Epidermal melanocyte (primary cell): ENCODE results near the gene RAP2B.
"Not testable (repeated sequence)": the region's sequence is repeated elsewhere in the genome, so short reads cannot be mapped to it uniquely, and the experiment has no call there.

Source experiments
- DNase-seq: peaks from one replicate; pipeline ENCODE4 v3.0.0; 2011; ENCODE audit warnings: low spot score; ENCODE audit not compliant: insufficient read length

Gene RAP2B

GRCh38 chr3:153161714-153162512, at the start of gene RAP2B:
Gene RAP2B, plus strand, starts transcription at chr3:153162226. Its CDS starts 468 bp downstream, at chr3:153162694.
- peak; percentile 68 for DNase-seq

GRCh38 chr3:153113541-153113940, 48.5 kb upstream of the RAP2B start:
- DNase-seq: no peak

GRCh38 chr3:153114270-153114669, 47.8 kb upstream of the RAP2B start:
- not testable (repeated sequence) for DNase-seq

DNA sequence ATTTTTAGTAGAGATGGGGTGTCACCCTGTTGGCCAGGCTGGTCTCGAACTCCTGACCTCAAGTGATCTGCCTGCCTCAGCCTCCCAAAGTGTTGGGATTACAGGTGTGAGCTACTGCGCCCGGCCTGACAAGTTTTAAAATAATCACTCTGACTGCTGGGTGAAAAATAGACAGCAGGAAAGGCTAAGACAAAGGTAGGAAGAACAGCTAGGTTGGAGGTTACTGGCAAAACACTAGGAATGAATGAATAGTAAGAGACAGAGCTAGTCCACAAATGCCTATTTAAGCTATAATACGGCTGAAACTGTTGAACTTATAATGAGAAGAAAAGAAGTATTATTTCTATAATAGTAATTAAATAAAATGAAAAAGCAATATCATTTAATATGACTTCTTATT, 46.7 kb upstream of the RAP2B start:
- no peak for DNase-seq

GRCh38 chr3:153127788-153128187, 34.2 kb upstream of the RAP2B start:
- no peak for DNase-seq

- DNase-seq: no peak
Measured at GRCh38 chr3:153129426-153129825, 32.6 kb upstream of the RAP2B start.

- no peak for DNase-seq
Measured at GRCh38 chr3:153129866-153130265, 32.2 kb upstream of the RAP2B start.

DNA sequence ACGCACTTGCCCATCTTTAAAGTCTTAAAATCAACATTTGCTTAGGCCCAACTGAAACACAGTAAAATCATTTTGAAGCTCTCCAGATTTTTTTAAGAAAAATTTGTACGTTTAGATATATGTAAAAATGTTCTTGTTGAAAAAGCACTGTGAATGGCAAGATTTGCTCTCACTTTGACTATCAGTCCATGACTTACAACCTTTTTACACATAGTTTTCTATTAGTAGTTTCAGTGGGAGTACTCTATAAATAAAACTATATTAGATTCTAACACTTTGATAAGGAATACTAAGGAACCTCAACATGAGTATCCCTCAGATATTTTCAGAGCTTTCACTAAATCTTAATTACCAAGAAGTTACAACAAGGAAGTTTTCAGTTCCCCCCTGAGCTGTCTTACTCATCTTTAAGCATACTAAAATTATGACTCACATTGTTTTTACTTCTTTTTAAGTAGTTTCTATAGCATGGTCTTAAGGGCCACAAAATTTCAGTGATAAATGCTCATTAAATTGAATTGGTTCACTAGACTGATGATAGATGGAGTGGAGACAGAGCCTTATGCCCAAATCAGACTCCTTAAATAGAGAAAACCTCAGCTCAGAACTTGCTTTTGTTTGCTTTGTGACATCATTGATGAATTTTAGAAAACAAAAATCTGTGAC, 31.6 kb upstream of the RAP2B start:
- no peak for DNase-seq

- DNase-seq: no peak
Measured at GRCh38 chr3:153137626-153138025, 24.4 kb upstream of the RAP2B start.

DNA sequence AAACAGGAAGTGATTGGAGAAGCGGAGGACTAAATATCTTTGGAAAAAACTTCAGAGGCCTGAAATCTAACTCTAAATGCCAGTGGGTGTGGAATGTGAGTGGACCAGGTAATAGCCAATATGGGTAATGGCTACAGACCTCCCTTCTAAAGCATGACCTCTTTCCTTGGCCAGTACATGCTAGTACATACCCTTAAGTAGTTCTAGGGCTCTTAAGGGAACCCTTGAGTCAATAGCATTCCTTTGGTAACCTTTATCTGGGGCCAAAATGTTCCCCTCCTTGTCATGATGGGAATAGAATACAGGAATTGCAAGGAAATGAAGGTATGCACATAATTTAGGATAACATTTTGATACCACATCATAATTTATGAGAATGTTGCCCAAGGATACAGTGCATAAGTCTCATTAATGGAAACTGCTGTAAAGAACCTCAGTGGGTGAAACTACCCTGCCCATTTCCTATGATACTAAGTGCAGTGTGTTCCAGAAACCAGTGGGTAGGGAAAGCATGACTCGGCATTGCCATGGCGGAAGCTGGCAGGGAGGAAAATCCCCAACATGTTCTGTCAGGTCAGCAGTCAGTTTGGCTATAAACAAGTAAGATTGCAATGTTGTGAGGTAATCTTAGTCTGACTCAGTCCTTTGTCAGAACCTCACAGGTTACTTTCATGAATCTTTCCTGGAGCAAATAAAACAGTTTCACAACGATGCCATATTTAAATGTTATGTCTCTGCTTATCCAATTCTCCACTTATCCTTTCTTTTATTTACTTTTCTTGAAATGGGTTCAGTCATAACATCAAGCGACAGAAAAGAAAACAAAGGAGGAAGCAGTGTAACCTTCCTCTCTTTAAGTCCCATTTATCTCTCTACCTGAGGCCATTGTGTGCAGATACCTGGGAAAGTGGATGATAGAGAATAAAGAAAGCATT, 23.5 kb upstream of the RAP2B start:
- no peak for DNase-seq

DNA sequence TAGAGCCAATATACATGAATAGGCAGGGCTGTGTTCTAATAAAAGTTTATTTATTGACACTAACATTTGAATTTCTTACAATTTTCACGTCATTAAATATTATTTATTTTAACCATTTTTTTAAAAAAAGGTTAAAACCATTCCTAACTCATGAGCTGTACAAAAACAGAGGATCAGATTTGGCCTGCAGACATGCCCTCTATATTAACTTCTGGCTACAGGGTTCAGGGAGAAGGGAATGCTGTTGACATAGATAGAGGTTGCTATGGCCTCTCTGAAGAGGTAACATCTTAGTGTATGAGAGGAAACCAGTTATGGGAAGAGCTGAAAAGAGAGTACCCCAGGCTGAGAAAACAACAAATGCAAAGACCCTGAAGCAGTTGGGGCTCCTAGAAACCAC, 19.1 kb upstream of the RAP2B start:
- DNase-seq: no peak

GRCh38 chr3:153144071-153144470, 18.0 kb upstream of the RAP2B start:
- no peak for DNase-seq

DNA sequence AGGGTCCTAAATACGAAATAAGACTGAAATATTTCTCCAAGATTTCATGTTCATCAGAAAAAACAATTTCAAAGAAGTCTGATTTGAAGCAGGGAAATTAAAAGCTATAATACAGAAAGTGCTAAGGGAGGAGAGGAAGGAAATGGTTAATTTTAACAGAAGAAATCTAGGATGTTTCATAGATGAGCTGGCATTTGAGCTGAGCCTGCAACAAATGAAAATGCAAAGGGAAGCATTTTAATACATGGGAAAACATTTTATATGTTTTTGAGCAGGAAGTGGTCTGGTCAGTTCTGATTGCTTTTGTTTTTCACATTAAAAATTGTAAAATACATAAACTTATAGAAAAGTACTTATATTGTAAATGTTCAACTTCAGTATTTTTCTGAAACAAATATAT, 17.2 kb upstream of the RAP2B start:
- DNase-seq: no peak

DNA sequence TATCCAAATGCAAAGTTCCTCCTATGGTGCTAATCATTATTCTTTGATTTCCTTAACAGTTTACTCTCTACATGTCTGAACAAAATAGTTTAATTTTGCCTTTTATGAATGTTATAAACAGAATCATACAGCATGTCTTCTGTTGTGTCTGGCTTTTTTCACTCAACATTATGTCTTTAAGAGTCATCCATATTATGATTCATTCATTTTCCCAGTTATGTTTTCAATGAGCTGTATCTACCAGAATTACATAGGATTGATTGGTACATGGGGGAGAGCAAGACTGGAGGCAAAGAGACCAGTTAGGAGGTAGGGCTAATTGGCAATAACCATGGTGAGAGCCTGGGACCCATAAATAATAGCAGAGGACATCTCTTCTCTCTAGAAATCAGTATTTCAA, 16.6 kb upstream of the RAP2B start:
- no peak for DNase-seq

GRCh38 chr3:153146191-153147053, 15.6 kb upstream of the RAP2B start:
- DNase-seq: no peak

DNA sequence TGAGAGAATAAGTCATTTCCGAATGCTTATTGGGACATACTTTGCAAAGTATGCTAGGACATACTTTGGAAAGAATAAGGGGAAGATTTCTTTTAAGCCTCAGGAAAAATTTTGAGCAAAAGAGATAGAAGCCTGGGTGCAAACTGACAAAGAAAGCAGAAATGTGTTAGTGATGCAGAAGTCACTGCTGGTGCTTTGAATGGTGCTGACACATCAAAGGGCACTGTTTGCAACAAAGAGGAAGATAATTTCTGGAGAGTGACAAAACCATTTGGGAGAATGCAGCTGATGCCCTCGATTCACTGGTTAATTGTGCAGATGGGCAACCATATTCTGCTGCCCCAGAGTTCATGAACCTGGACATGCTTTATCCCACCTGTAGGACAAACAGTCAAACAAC, 11.0 kb upstream of the RAP2B start:
- DNase-seq: no peak

DNA sequence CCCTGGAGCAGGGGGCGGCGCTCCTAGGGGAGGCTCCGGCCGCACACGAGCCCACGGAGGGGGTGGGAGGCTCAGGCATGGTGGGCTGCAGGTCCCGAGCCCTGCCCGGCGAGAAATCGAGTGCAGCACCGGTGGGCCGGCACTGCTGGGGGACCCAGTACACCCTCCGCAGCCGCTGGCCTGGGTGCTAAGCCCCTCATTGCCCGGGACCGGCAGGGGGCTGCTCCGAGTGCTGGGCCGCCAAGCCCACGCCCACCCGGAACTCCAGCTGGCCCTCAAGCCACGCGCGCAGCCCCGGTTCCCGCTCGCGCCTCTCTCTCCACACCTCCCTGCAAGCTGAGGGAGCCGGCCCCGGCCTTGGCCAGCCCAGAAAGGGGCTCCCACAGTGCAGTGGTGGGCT, 6.2 kb upstream of the RAP2B start:
- not testable (repeated sequence) for DNase-seq

- DNase-seq: no peak
Measured at GRCh38 chr3:153158189-153158588, 3.8 kb upstream of the RAP2B start.

- no peak for DNase-seq
Measured at GRCh38 chr3:153158961-153159735, 2.9 kb upstream of the RAP2B start.

- DNase-seq: no peak
Measured at GRCh38 chr3:153159771-153160397, 2.1 kb upstream of the RAP2B start.
